T-helper 17 cell (primary cell): ENCODE measurements around the gene ASB1. TPM values are rescaled to one million over a fixed set of nuclear protein-coding genes. Genes with fewer than 3 reads are reported as not detected.
A peak's percentile ranks its signal among the peaks of the same experiment; 100 is the strongest.

ENCODE experiments used
- ATAC-seq: fragments of 150-1000 bp; cut with Tn5 transposase; 2 replicates; pipeline ENCODE4 v1.10.0; 2021; ENCODE audit warnings: mild to moderate bottlenecking, moderate library complexity
- DNase-seq, 3 donors: peaks; one replicate each; pipeline versions ENCODE4 v3.0.0 to v3.0.0-alpha.2; 2020 to 2021
- H3K9me3 ChIP-seq: one replicate; pipeline ENCODE4 v1.7.0; 2013; ENCODE audit warnings: low read length, mild to moderate bottlenecking; ENCODE audit not compliant: control insufficient read depth, poor library complexity, severe bottlenecking
- H3K27ac Mint-ChIP-seq: one replicate; pipeline ENCODE4 v1.8.0; 2022; ENCODE audit warnings: mild to moderate bottlenecking, moderate library complexity, mixed read lengths
- H3K27me3 Mint-ChIP-seq: one replicate; pipeline ENCODE4 v1.8.0; 2022; ENCODE audit warnings: mixed read lengths
- H3K36me3 Mint-ChIP-seq: one replicate; pipeline ENCODE4 v1.8.0; 2022; ENCODE audit warnings: low read depth, mixed read lengths
- H3K4me1 Mint-ChIP-seq: one replicate; pipeline ENCODE4 v1.8.0; 2022; ENCODE audit warnings: mild to moderate bottlenecking, mixed read lengths
- H3K4me3 Mint-ChIP-seq: one replicate; pipeline ENCODE4 v1.8.0; 2022; ENCODE audit warnings: mild to moderate bottlenecking, moderate library complexity, mixed read lengths
- total RNA-seq, 4 donors: library from RNA in 2 of 4; stranded (reverse) in 2 of 4; gene quantifications; one replicate each; pipeline ENCODE4 v1.2.3 and lab custom pipeline; 2022 to 2026

Gene ASB1
- total RNA-seq, 2 donors from 2014 or later, result 11.9 to 14.3 TPM

DNA sequence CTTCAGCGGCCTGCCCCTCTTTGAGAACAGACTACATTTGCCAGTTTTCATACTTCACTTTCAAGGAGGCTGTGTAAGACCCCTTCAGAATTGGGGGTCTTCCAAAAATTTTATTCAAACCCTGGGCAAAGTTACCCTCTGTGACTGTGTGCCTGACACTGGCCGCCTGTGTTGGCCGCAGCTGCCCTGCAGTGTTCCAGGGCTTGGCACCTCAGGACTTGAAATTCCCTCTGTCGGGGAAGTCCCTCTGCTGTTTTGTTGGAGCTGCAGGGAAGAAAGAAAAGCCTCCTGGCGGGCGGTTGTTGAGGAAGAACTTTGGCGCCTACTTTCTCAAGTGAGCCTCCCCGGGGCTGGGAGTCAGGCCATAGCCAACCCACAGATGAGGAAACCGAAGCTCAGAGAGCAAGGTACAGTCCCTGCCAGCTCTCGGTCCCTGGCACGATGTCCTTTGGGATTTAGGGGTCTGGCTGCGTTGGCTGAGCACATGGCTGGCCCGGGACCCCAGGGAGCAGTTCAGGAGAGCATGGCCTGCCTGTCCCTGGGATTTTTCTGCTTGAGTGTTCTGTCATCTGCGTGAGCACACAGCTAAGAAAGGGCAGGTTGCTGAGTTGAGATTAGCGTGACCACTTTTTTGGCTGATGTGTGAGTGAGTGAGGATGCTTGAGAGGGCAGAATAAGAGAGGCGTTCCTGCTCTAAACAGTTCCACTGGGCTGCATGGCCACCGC is 17.9 kb upstream of the ASB1 start:
- Mint-ChIP-seq H3K27me3 (no peaks in the 10 kb centered on the region), H3K4me1 (peaks cover under 1% of the 10 kb centered on the region), H3K4me3 (no peak overlapping the region), H3K27ac (no peak overlapping the region), H3K36me3 (no peaks in the 10 kb centered on the region)
- DNase-seq (no peak), ATAC-seq (no peak)
- H3K9me3 ChIP-seq, result no peaks in the 10 kb centered on the region

- Mint-ChIP-seq H3K27me3 (no peaks in the 10 kb centered on the region), H3K4me1 (no peaks in the 10 kb centered on the region), H3K36me3 (no peaks in the 10 kb centered on the region), H3K4me3 (no peak overlapping the region), H3K27ac (no peak overlapping the region)
- ATAC-seq (no peak), DNase-seq (no peak)
- H3K9me3 ChIP-seq, result no peaks in the 10 kb centered on the region
Observed at GRCh38 chr2:238409341-238410199, 17.2 kb upstream of the ASB1 start.

DNA sequence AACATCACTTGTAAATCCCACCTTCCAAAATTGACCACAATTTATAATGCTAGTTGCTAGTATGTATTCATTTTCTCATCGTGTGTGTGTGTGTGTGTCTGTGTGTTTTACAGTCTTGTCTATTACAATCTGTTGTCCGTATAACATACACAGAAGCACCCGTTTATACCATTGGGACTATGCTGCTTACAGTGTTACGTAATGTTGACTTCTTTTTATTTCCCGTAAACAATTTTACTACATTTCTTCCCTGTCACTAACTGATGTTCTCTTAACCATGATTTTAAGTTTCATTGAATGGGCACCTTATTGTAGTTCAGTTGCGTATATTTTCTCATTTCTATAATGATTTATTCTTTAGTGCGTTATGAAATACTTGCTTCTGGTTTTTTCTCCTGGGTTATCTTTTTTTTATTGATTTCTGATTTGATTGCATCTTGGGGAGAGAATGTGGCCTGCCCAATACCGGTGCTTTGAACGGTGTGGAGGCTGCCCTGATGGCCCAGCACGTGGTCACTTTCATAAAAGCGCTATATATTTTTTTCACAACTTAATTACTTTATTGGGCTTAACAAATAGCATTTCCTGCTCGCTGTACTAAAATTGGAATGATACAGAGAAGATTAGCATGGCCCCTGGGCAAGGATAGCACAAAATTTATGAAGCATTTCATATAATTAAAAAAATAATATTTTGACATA is 14.5 kb upstream of the ASB1 start:
- Mint-ChIP-seq H3K4me3 (no peak overlapping the region), H3K27me3 (no peaks in the 10 kb centered on the region), H3K36me3 (no peaks in the 10 kb centered on the region), H3K4me1 (peaks cover 2% of the 10 kb centered on the region), H3K27ac (no peak overlapping the region)
- ATAC-seq, result no peak
- H3K9me3 ChIP-seq, result no peaks in the 10 kb centered on the region
- no peak for DNase-seq

DNA sequence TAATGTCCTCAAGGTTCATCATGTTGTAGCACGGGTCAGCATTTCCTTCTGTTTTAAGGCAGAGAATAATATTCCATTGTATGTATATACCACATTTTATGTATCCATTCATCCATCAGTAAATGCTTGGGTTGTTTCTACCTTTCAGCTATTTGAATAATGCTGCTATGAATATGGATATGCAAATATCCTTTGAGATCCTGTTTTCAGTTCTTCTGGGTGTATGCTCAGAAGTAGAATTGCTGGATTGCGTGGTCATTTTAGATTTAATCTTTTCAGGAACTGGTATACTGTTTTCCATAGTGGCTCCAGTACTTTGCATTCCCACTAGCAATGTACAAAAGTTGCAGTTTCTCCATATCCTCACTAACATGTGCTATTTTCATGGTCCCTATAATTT is 13.4 kb upstream of the ASB1 start:
- H3K9me3 ChIP-seq, result no peaks in the 10 kb centered on the region
- Mint-ChIP-seq H3K4me1 (peaks cover 2% of the 10 kb centered on the region), H3K27me3 (no peaks in the 10 kb centered on the region), H3K27ac (no peak overlapping the region), H3K4me3 (no peak overlapping the region), H3K36me3 (no peaks in the 10 kb centered on the region)
- DNase-seq (no peak), ATAC-seq (no peak)

DNA sequence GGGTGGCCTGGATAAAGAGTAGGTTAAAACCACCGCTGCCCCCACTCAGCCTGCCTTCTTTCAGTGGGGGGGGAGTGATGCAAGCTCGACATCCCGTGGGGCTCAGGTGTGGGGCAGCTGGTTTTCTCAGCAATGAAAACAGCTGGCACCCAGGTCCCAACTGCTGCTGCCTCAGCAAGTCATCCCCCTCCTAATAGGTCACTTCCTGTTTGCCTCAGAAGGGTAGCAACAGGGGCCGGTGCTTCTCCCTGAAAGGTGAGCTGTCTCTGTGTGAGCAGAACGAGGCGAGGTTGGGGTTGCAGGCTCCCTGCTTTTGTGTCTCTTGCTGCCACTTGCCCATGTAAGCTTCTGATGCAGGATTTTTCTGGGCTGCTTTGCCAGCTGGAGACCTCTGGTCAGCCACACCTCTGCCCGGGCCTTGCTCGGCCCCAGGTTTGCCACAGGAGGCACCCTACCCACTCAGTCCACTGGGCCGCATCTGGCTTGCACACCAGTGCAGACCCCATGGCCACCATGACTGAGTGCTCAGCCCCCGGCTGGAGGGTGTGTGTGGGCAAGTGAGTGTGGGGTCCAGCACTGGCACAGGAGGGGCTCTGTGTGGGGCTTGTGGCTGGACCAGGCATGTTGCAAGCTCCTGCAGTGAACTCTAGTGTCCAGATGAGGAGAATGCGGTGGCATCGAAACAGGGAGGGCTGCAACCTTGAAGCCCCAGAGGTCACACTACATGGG is 11.5 kb upstream of the ASB1 start:
- Mint-ChIP-seq H3K4me1 (peaks cover 2% of the 10 kb centered on the region), H3K4me3 (no peak overlapping the region), H3K36me3 (no peaks in the 10 kb centered on the region), H3K27ac (peak overlapping the region; percentile 45), H3K27me3 (no peaks in the 10 kb centered on the region)
- H3K9me3 ChIP-seq, result no peaks in the 10 kb centered on the region
- ATAC-seq (peak; percentile 50), DNase-seq (no peak)

GRCh38 chr2:238415893-238416292 is 10.8 kb upstream of the ASB1 start:
- ATAC-seq, result no peak
- H3K4me3 Mint-ChIP-seq, result no peak overlapping the region
- no peak overlapping the region for H3K27ac Mint-ChIP-seq
- no peaks in the 10 kb centered on the region for H3K27me3 Mint-ChIP-seq
- DNase-seq, result no peak
- no peaks in the 10 kb centered on the region for H3K36me3 Mint-ChIP-seq
- no peaks in the 10 kb centered on the region for H3K9me3 ChIP-seq
- H3K4me1 Mint-ChIP-seq, result peaks cover 2% of the 10 kb centered on the region

GRCh38 chr2:238418196-238418998 is 8.3 kb upstream of the ASB1 start:
- H3K9me3 ChIP-seq, result no peaks in the 10 kb centered on the region
- Mint-ChIP-seq H3K36me3 (no peaks in the 10 kb centered on the region), H3K4me3 (no peak overlapping the region), H3K27ac (no peak overlapping the region), H3K4me1 (peaks cover 7% of the 10 kb centered on the region), H3K27me3 (no peaks in the 10 kb centered on the region)
- no peak for DNase-seq
- ATAC-seq, result no peak

- Mint-ChIP-seq H3K36me3 (no peaks in the 10 kb centered on the region), H3K27ac (no peak overlapping the region), H3K4me3 (no peak overlapping the region), H3K27me3 (no peaks in the 10 kb centered on the region), H3K4me1 (peaks cover 7% of the 10 kb centered on the region)
- no peak for DNase-seq
- no peak for ATAC-seq
- no peaks in the 10 kb centered on the region for H3K9me3 ChIP-seq
Observed at GRCh38 chr2:238418999-238419546, 7.7 kb upstream of the ASB1 start.

DNA sequence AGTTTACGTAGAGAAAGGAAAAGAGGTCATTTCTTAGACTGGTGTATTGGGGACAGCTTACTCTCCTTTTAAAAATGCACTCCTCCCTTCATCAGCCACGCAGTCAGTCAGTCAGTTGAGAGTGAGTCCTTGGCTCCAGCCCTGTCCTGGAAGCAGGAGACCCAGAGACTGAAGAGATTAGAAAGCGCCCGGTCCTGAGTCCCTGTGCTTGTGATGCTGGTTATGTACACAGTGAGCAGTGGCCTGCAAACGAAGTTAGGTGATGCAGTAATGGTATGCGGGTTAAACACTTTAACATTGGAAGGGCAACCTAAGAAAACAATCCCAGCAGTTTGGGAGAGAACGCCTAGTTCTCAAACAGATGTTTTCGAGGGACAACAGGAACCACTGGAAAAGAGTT is 6.3 kb upstream of the ASB1 start:
- DNase-seq (no peak), ATAC-seq (no peak)
- no peaks in the 10 kb centered on the region for H3K9me3 ChIP-seq
- no peaks in the 10 kb centered on the region for H3K27me3 Mint-ChIP-seq
- no peak overlapping the region for H3K27ac Mint-ChIP-seq
- H3K4me1 Mint-ChIP-seq, result peaks cover 7% of the 10 kb centered on the region
- no peak overlapping the region for H3K4me3 Mint-ChIP-seq
- H3K36me3 Mint-ChIP-seq, result no peaks in the 10 kb centered on the region

DNA sequence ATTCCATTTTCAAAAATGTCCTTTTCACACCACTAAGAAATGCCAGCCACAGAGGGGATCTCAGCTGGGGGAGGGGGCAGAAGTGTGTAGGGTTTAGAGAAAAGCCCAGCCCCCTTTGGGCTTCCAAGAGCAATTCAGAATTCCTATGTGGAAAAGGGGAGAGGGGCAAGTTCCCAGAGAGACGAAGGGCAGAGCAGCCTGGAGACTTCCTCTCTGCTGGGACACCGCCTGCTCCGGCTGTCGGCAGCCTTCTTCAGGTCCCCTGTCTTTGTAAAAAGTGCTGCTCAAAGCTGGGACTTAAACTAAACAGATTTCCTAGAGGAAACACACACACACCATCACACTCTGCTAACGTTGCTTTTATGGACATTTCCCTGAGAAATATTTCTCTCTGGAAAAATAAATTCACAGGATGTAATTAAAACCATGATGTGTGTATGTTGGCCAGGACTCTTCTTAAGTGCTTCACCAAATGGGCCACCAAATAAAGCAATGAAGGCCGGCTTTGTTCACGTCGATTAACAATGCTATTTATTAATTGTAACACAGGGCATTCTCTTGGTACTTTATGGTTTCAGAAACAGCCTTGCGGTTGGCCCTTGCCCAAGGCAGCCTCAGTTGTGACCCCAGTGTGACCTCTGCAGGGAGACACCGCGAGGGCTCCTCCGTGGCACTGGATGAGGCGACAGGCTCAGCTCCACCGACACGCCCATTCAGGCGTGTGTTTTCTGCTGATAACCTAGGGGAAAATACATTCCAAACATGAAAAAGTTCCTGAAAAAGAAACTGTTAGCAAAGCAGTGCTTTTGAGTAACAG is 5.6 kb upstream of the ASB1 start:
- Mint-ChIP-seq H3K27ac (no peak overlapping the region), H3K27me3 (no peaks in the 10 kb centered on the region), H3K36me3 (no peaks in the 10 kb centered on the region), H3K4me1 (peaks cover 9% of the 10 kb centered on the region), H3K4me3 (no peak overlapping the region)
- no peaks in the 10 kb centered on the region for H3K9me3 ChIP-seq
- DNase-seq (no peak), ATAC-seq (no peak)

- no peak for ATAC-seq
Observed at GRCh38 chr2:238421695-238422035, 5.1 kb upstream of the ASB1 start.

More at GRCh38 chr2:238421695-238422035, 5.1 kb upstream of the ASB1 start:
- Mint-ChIP-seq H3K27me3 (no peaks in the 10 kb centered on the region), H3K36me3 (no peaks in the 10 kb centered on the region), H3K4me3 (no peak overlapping the region), H3K27ac (no peak overlapping the region), H3K4me1 (peaks cover 12% of the 10 kb centered on the region)
- DNase-seq, result no peak
- no peaks in the 10 kb centered on the region for H3K9me3 ChIP-seq
